GM21529 (cell line): ENCODE results near the gene PHRF1.

Source experiments
- ATAC-seq: cut with Tn5 transposase; IDR thresholded peaks from one replicate; pipeline ENCODE4 v1.9.1; 2021; ENCODE audit not compliant: unreplicated experiment

The PHRF1 gene, protein sequence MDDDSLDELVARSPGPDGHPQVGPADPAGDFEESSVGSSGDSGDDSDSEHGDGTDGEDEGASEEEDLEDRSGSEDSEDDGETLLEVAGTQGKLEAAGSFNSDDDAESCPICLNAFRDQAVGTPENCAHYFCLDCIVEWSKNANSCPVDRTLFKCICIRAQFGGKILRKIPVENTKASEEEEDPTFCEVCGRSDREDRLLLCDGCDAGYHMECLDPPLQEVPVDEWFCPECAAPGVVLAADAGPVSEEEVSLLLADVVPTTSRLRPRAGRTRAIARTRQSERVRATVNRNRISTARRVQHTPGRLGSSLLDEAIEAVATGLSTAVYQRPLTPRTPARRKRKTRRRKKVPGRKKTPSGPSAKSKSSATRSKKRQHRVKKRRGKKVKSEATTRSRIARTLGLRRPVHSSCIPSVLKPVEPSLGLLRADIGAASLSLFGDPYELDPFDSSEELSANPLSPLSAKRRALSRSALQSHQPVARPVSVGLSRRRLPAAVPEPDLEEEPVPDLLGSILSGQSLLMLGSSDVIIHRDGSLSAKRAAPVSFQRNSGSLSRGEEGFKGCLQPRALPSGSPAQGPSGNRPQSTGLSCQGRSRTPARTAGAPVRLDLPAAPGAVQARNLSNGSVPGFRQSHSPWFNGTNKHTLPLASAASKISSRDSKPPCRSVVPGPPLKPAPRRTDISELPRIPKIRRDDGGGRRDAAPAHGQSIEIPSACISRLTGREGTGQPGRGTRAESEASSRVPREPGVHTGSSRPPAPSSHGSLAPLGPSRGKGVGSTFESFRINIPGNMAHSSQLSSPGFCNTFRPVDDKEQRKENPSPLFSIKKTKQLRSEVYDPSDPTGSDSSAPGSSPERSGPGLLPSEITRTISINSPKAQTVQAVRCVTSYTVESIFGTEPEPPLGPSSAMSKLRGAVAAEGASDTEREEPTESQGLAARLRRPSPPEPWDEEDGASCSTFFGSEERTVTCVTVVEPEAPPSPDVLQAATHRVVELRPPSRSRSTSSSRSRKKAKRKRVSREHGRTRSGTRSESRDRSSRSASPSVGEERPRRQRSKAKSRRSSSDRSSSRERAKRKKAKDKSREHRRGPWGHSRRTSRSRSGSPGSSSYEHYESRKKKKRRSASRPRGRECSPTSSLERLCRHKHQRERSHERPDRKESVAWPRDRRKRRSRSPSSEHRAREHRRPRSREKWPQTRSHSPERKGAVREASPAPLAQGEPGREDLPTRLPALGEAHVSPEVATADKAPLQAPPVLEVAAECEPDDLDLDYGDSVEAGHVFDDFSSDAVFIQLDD (N-terminal part only)

DNA sequence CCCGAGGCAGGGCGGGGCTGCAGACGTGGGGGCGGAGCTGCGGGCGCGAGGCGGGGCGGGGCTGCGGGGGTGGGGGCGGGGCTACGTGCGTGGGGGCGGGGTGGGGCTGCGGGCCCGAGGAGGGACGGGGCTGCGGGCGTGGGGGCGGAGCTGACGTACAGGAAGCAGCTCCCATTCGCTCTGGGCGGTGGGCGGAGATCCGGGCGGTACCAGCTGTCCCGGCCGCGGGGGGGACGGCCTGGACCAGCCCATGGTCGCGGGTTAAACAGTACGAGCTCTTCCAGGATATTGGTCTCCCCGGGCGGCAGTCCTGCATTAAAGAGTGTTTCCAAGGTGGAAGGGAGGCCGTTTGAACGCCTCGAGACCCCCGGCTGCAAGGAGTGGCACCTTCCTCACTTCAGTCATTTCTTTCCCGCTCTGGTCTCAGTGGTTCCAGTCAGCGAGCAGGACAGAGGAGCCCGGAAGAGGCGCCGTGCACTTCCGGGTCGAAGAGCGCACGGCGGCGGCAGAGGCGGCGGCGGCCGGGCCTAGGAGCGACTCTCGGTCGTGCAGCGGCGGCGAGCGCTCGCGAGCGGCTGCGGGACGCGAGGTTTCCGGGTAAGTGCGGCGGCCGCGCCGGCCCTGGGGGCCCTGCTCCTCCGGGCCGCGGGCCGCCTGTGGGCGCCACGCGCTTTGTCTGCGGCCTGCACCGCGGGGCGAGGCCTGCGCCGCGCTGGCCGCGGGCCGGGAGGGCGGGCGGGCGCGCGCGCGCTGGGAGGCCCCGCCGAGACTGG lies at the start of gene PHRF1:
Gene PHRF1 (plus strand): TSS at position 475 of the 773 bp plus-strand sequence. CDS start 5,043 bp downstream, outside the sequence.
- peak; percentile 82 for ATAC-seq

DNA sequence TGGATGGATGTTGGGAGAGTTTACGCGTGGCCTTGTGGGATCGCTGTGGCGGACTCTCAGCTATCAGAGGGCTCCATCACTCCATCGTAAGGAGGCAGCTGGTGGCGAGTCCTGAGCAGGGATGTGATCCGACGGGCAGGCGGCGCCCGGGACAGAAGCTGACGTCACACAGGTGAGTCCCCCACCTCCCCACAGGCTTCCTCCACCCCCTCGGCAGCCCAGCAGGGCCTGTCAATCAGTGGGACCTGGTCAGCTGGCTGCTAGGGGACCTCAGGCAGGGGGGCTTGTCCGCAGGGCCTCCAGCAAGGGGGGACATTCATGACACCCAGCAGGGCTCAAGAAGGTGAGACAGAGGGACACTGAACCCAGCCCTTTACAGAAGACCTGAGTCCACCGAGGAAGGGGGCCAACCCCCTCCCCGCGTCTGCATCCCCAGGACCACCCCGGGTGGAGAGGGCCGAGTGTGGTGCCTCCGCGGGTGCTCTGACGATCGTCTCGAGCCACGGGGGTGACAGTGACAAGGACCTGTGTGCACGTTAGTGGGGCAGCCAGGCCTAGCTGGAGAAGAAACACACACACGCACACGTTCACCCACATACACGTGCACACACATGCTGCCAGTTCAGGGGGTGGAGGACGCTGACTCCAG lies 48.0 kb upstream of the PHRF1 start:
- no peak for ATAC-seq

- ATAC-seq, result no peak
Measured at GRCh38 chr11:528815-529727, 47.2 kb upstream of the PHRF1 start.

- ATAC-seq, result no peak
Measured at GRCh38 chr11:529728-530411, 46.4 kb upstream of the PHRF1 start.

- no peak for ATAC-seq
Measured at GRCh38 chr11:530960-531831, 45.1 kb upstream of the PHRF1 start.

- no peak for ATAC-seq
Measured at GRCh38 chr11:531919-532526, 44.2 kb upstream of the PHRF1 start.

GRCh38 chr11:532527-532985 lies 43.7 kb upstream of the PHRF1 start:
- no peak for ATAC-seq

- ATAC-seq, result no peak
Measured at GRCh38 chr11:532986-533585, 43.2 kb upstream of the PHRF1 start.

GRCh38 chr11:533586-534395 lies 42.5 kb upstream of the PHRF1 start:
- ATAC-seq, result no peak

- ATAC-seq, result no peak
Measured at GRCh38 chr11:534396-535209, 41.7 kb upstream of the PHRF1 start.

GRCh38 chr11:535210-535518 lies 41.1 kb upstream of the PHRF1 start:
- ATAC-seq, result peak; percentile 14

DNA sequence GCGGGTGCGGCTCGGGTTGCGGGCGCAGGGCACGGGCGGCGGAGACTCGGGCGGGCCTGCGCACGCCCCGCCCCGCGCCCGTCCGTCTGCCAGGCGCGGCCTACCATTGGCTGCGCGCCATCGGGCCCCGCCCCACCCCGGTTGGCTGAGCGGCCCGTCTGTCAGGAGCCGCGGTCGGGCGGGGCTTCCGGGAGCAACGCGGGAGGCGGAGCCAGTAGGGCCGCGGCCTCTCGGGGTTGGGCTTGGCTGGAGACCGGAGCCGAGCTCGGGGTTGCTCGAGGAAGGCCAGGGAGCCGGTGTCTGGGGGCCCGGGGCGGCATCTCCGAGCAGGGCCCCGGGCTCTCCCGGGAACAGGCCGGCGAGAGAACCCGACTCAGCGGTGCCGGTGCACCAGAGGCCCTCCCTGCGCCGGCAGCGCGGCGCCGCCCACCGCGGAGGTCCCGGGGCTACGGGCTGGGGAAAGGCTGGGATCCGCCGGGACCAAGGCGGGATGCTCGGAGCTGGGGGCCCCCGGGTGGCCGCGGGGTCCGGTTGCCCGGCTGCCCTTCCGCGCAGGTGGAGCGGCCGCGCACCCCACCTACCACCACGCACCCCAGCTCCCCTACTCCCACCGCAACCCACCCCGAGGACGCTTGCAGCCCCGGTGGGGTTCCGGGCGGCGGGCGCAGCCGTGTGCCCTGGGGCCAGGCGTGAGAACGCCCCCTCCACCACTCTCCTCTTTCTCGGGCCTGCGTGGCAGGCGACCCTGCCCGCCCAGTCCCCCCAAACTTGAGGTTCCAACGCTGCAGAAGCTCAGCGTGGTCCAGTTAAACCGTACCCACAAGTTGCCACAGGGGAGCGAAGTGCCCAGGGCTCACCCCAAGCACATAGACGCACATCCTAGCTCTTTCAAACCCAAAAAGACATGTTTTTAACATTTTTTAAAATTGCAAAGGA lies 40.5 kb upstream of the PHRF1 start, which contains the start of gene HRAS:
Gene HRAS (minus strand): TSS at position 58 of the 936 bp plus-strand sequence.
- peak; percentile 70 for ATAC-seq

GRCh38 chr11:536841-537621 lies 39.2 kb upstream of the PHRF1 start, which contains the start of gene LRRC56:
LRRC56 (plus strand) TSS chr11:537527; CDS start chr11:540685, 3,158 bp downstream.
- ATAC-seq, result peak; percentile 52
